ENCODE data around the gene OPHN1. TPM values are rescaled to one million over a fixed set of nuclear protein-coding genes. Genes with fewer than 3 reads are reported as not detected.

Gene OPHN1
- total RNA-seq, 1 donor, result 6.9 TPM

GRCh38 chrX:68421636-68422035 lies 11.7 kb downstream of the OPHN1 start:
- Histone ChIP-seq H4K20me1 (ENCODE audit: insufficient read depth, low read length) (no peaks in the 10 kb centered on the region), H3K27me3 (ENCODE audit: insufficient read depth, low read length) (peaks cover 4% of the 10 kb centered on the region), H3K4me1 (ENCODE audit: insufficient read depth, low read length) (peaks cover 5% of the 10 kb centered on the region), H3K9me3 (ENCODE audit: low read depth, low read length) (no peaks in the 10 kb centered on the region), H3K36me3 (ENCODE audit: insufficient read depth, low read length) (no peaks in the 10 kb centered on the region), H3K4me3 (ENCODE audit: insufficient read depth, low read length) (no peak overlapping the region), H3K4me2 (ENCODE audit: insufficient read depth, low read length) (no peak overlapping the region), H3K27ac (ENCODE audit: low read depth, low read length) (no peak overlapping the region), H2AFZ (ENCODE audit: low read length) (no peak overlapping the region), H3K79me2 (ENCODE audit: insufficient read depth, low read length) (no peaks in the 10 kb centered on the region)
- TF ChIP-seq, protein P1, sequence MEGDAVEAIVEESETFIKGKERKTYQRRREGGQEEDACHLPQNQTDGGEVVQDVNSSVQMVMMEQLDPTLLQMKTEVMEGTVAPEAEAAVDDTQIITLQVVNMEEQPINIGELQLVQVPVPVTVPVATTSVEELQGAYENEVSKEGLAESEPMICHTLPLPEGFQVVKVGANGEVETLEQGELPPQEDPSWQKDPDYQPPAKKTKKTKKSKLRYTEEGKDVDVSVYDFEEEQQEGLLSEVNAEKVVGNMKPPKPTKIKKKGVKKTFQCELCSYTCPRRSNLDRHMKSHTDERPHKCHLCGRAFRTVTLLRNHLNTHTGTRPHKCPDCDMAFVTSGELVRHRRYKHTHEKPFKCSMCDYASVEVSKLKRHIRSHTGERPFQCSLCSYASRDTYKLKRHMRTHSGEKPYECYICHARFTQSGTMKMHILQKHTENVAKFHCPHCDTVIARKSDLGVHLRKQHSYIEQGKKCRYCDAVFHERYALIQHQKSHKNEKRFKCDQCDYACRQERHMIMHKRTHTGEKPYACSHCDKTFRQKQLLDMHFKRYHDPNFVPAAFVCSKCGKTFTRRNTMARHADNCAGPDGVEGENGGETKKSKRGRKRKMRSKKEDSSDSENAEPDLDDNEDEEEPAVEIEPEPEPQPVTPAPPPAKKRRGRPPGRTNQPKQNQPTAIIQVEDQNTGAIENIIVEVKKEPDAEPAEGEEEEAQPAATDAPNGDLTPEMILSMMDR (IDR thresholded peaks at IDR 0.05; ENCODE audit: extremely low read depth, low read depth, low read length), result no peak
- DNase-seq (ENCODE audit: insufficient read length, low spot score, missing footprints), result no peak

DNA sequence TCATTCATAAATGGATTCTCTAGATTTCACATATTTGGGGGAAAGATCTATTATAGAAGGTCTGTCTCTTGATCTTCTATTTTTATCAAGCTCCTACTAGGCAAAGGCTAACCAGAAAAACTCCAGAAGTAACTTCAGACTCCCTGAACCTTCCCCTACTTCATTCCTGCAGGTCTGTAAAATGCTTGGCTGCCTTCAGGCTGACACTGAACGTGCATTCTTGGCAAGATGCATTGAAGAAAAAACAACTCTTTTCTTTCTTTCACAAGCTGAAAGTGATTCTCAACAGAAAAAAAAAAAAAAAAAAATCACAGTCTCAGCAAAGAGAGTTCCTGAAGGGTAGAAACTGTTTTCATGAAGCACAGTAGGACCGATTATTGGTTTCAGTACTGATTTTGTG lies 12.7 kb downstream of the OPHN1 start:
- Histone ChIP-seq H3K79me2 (ENCODE audit: insufficient read depth, low read length) (peaks cover 2% of the 10 kb centered on the region), H3K4me2 (ENCODE audit: insufficient read depth, low read length) (no peak overlapping the region), H3K4me1 (ENCODE audit: insufficient read depth, low read length) (peaks cover 5% of the 10 kb centered on the region), H2AFZ (ENCODE audit: low read length) (no peak overlapping the region), H3K9me3 (ENCODE audit: low read depth, low read length) (no peaks in the 10 kb centered on the region), H4K20me1 (ENCODE audit: insufficient read depth, low read length) (no peaks in the 10 kb centered on the region), H3K36me3 (ENCODE audit: insufficient read depth, low read length) (no peaks in the 10 kb centered on the region), H3K4me3 (ENCODE audit: insufficient read depth, low read length) (no peak overlapping the region), H3K27ac (ENCODE audit: low read depth, low read length) (no peak overlapping the region), H3K27me3 (ENCODE audit: insufficient read depth, low read length) (peaks cover 4% of the 10 kb centered on the region)
- no peak for DNase-seq (ENCODE audit: insufficient read length, low spot score, missing footprints)
- TF ChIP-seq, protein P1 (IDR thresholded peaks at IDR 0.05; ENCODE audit: extremely low read depth, low read depth, low read length), result no peak

DNA sequence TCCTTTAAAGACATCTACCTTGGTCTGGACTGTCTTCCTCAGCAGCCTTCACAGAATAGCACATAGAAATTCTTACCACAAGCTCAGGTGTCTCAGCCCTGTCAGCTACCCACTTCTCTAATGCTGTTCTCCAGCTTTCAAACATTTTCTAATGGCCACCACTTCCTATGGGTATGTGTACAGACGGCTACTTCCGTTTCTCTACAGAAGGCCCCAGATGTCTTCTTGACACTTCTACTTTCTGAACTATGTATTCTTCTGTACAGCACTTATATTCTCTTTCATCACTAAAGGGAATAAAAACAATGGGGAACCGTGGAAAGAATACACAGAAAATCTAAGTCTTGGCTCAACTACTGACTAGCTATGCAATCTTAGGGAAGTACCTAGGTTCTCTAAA lies 13.3 kb downstream of the OPHN1 start:
- DNase-seq (ENCODE audit: insufficient read length, low spot score, missing footprints), result no peak
- H3K79me2 ChIP-seq (ENCODE audit: insufficient read depth, low read length), result peaks cover 2% of the 10 kb centered on the region
- H3K36me3 ChIP-seq (ENCODE audit: insufficient read depth, low read length), result no peaks in the 10 kb centered on the region

GRCh38 chrX:68417651-68418050 lies 15.6 kb downstream of the OPHN1 start:
- Histone ChIP-seq H4K20me1 (ENCODE audit: insufficient read depth, low read length) (no peaks in the 10 kb centered on the region), H3K4me2 (ENCODE audit: insufficient read depth, low read length) (no peak overlapping the region), H3K9me3 (ENCODE audit: low read depth, low read length) (no peaks in the 10 kb centered on the region), H3K27ac (ENCODE audit: low read depth, low read length) (no peak overlapping the region), H3K4me1 (ENCODE audit: insufficient read depth, low read length) (peaks cover 5% of the 10 kb centered on the region), H3K27me3 (ENCODE audit: insufficient read depth, low read length) (peaks cover 4% of the 10 kb centered on the region), H2AFZ (ENCODE audit: low read length) (no peak overlapping the region), H3K4me3 (ENCODE audit: insufficient read depth, low read length) (no peak overlapping the region), H3K79me2 (ENCODE audit: insufficient read depth, low read length) (peaks cover 2% of the 10 kb centered on the region), H3K36me3 (ENCODE audit: insufficient read depth, low read length) (no peaks in the 10 kb centered on the region)
- DNase-seq (ENCODE audit: insufficient read length, low spot score, missing footprints), result no peak
- TF ChIP-seq, protein P1 (IDR thresholded peaks at IDR 0.05; ENCODE audit: extremely low read depth, low read depth, low read length), result no peak

More for the DNA sequence above, 13.3 kb downstream of the OPHN1 start:
- Histone ChIP-seq H3K4me2 (ENCODE audit: insufficient read depth, low read length) (no peak overlapping the region), H4K20me1 (ENCODE audit: insufficient read depth, low read length) (no peaks in the 10 kb centered on the region), H3K4me3 (ENCODE audit: insufficient read depth, low read length) (no peak overlapping the region), H3K27me3 (ENCODE audit: insufficient read depth, low read length) (peaks cover 4% of the 10 kb centered on the region), H3K4me1 (ENCODE audit: insufficient read depth, low read length) (peaks cover 5% of the 10 kb centered on the region), H3K9me3 (ENCODE audit: low read depth, low read length) (no peaks in the 10 kb centered on the region), H3K27ac (ENCODE audit: low read depth, low read length) (no peak overlapping the region), H2AFZ (ENCODE audit: low read length) (no peak overlapping the region)
- TF ChIP-seq, protein P1 (IDR thresholded peaks at IDR 0.05; ENCODE audit: extremely low read depth, low read depth, low read length), result no peak
